ENCODE data around the gene IL20. TPM values are rescaled to one million over a fixed set of nuclear protein-coding genes. Genes with fewer than 3 reads are reported as not detected.

IL20 gene
- total and polyA plus RNA-seq, 2 of the 8 experiments (the other 6 are each of a cell fraction or from before 2014, with no cell fraction given): not detected

- no peak for TF ChIP-seq SIRT6 (IDR thresholded peaks at IDR 0.05; ENCODE audit: low read length)
- TF ChIP-seq TEAD4 (IDR thresholded peaks at IDR 0.05; ENCODE audit: low read depth, low read length): no peak
- no peak for TF ChIP-seq TCF12 (IDR thresholded peaks at IDR 0.05; ENCODE audit: low read depth, low read length)
Observed at GRCh38 chr1:206895325-206895724, 29.9 kb downstream of the IL20 start (continued).

Measured in H1 (cell line).